Duodenal mucosa (tissue), 2 donors: ENCODE results near the gene TARM1.

Source experiments
- H3K27ac ChIP-seq: one replicate; pipeline ENCODE4 v1.7.0; 2013; ENCODE audit warnings: low read depth, low read length
- H3K27me3 ChIP-seq, 2 donors: one replicate each; pipeline ENCODE4 v1.7.0; 2013; ENCODE audit warnings: low read length in 2 of 2, control low read depth in 1 of 2; ENCODE audit not compliant: insufficient read depth in 2 of 2, control insufficient read depth in 1 of 2
- H3K36me3 ChIP-seq, 2 donors: one replicate each; pipeline ENCODE4 v1.7.0; 2013; ENCODE audit warnings: low read length in 2 of 2, control low read depth in 1 of 2; ENCODE audit not compliant: insufficient read depth in 2 of 2, control insufficient read depth in 1 of 2
- H3K4me1 ChIP-seq, 2 donors: one replicate each; pipeline ENCODE4 v1.7.0; 2013; ENCODE audit warnings: low read length in 2 of 2, control low read depth in 1 of 2; ENCODE audit not compliant: insufficient read depth in 2 of 2, control insufficient read depth in 1 of 2
- H3K4me3 ChIP-seq, 2 donors: one replicate each; pipeline ENCODE4 v1.7.0; 2013; ENCODE audit warnings: low read length in 2 of 2, low read depth in 1 of 2
- H3K9ac ChIP-seq, 2 donors: one replicate each; pipeline ENCODE4 v1.7.0; 2013; ENCODE audit warnings: low read length in 2 of 2, low read depth in 1 of 2
- H3K9me3 ChIP-seq, 2 donors: one replicate each; pipeline ENCODE4 v1.7.0; 2013; ENCODE audit warnings: low read length in 2 of 2, control low read depth in 1 of 2; ENCODE audit not compliant: control insufficient read depth in 1 of 2

The TARM1 gene

GRCh38 chr19:54115109-54116063, 34.2 kb upstream of the TARM1 start, which contains the start of the genes PRPF31 and TFPT:
Gene PRPF31 (plus strand): TSS chr19:54115754. CDS start chr19:54118279, 2,525 bp downstream.
Gene TFPT (minus strand): TSS chr19:54115657. CDS start chr19:54115269, 388 bp downstream.
- Histone ChIP-seq H3K27ac (peak within 1 kb of the TSS; percentile 91), H3K36me3 (peaks cover 3 to 30% of the 10 kb centered on the region in 2 donors), H3K4me3 (peak within 1 kb of the TSS; percentile 84 to 95), H3K9ac (peak within 1 kb of the TSS; percentile 64 to 71), H3K27me3 (no peaks in the 10 kb centered on the region), H3K4me1 (peaks cover 8 to 19% of the 10 kb centered on the region in 2 donors), H3K9me3 (no peaks in the 10 kb centered on the region)

- H3K27me3 ChIP-seq, result no peaks in the 10 kb centered on the region
- no peak overlapping the region for H3K27ac ChIP-seq
- H3K4me3 ChIP-seq, result peak overlapping the region; percentile 84 to 95
- peaks cover under 1 to 30% of the 10 kb centered on the region in 2 donors for H3K36me3 ChIP-seq
- peak overlapping the region; percentile 61 to 71 for H3K9ac ChIP-seq
- H3K9me3 ChIP-seq, result no peaks in the 10 kb centered on the region
- H3K4me1 ChIP-seq, result peaks cover 8 to 19% of the 10 kb centered on the region in 2 donors
Measured at GRCh38 chr19:54114340-54115108, 33.4 kb upstream of the TARM1 start.

- Histone ChIP-seq H3K9me3 (no peaks in the 10 kb centered on the region), H3K4me3 (no peak overlapping the region), H3K27me3 (no peaks in the 10 kb centered on the region), H3K36me3 (peaks cover 17 to 54% of the 10 kb centered on the region in 2 donors), H3K27ac (no peak overlapping the region), H3K4me1 (peaks cover 7 to 9% of the 10 kb centered on the region in 2 donors), H3K9ac (no peak overlapping the region)
Measured at GRCh38 chr19:54109651-54110050, 28.5 kb upstream of the TARM1 start.

GRCh38 chr19:54108496-54108895, 27.3 kb upstream of the TARM1 start:
- H3K36me3 ChIP-seq, result peaks cover 17 to 54% of the 10 kb centered on the region in 2 donors
- H3K9ac ChIP-seq, result no peak overlapping the region
- H3K4me1 ChIP-seq, result peaks cover under 1 to 2% of the 10 kb centered on the region in 2 donors

GRCh38 chr19:54107876-54108490, 26.8 kb upstream of the TARM1 start:
- Histone ChIP-seq H3K9ac (no peak overlapping the region), H3K27me3 (no peaks in the 10 kb centered on the region), H3K4me1 (peaks cover 4 to 8% of the 10 kb centered on the region in 2 donors), H3K9me3 (no peaks in the 10 kb centered on the region), H3K27ac (no peak overlapping the region), H3K4me3 (no peak overlapping the region), H3K36me3 (peaks cover 17 to 54% of the 10 kb centered on the region in 2 donors)

More at GRCh38 chr19:54108496-54108895, 27.3 kb upstream of the TARM1 start:
- H3K4me3 ChIP-seq, result no peak overlapping the region
- H3K27ac ChIP-seq, result no peak overlapping the region
- H3K9me3 ChIP-seq, result no peaks in the 10 kb centered on the region
- no peaks in the 10 kb centered on the region for H3K27me3 ChIP-seq

- Histone ChIP-seq H3K27ac (no peak overlapping the region), H3K4me1 (peaks cover 4 to 8% of the 10 kb centered on the region in 2 donors), H3K36me3 (peaks cover 17 to 54% of the 10 kb centered on the region in 2 donors), H3K9me3 (no peaks in the 10 kb centered on the region), H3K9ac (no peak overlapping the region), H3K4me3 (no peak overlapping the region), H3K27me3 (no peaks in the 10 kb centered on the region)
Measured at GRCh38 chr19:54106716-54107115, 25.6 kb upstream of the TARM1 start.

GRCh38 chr19:54105796-54106195, 24.6 kb upstream of the TARM1 start:
- Histone ChIP-seq H3K4me1 (peaks cover 4 to 8% of the 10 kb centered on the region in 2 donors), H3K27ac (no peak overlapping the region), H3K36me3 (peaks cover 17 to 51% of the 10 kb centered on the region in 2 donors), H3K9me3 (no peaks in the 10 kb centered on the region), H3K27me3 (no peaks in the 10 kb centered on the region), H3K4me3 (no peak overlapping the region), H3K9ac (no peak overlapping the region)

- Histone ChIP-seq H3K27me3 (no peaks in the 10 kb centered on the region), H3K9ac (no peak overlapping the region), H3K9me3 (no peaks in the 10 kb centered on the region), H3K36me3 (peaks cover 17 to 45% of the 10 kb centered on the region in 2 donors), H3K4me1 (peaks cover 4 to 8% of the 10 kb centered on the region in 2 donors), H3K4me3 (no peak overlapping the region), H3K27ac (no peak overlapping the region)
Measured at GRCh38 chr19:54104998-54105715, 24.0 kb upstream of the TARM1 start.

GRCh38 chr19:54102421-54103169, 21.4 kb upstream of the TARM1 start, which contains the start of gene NDUFA3:
Gene NDUFA3 (plus strand): TSS chr19:54102855. CDS start chr19:54102879, 24 bp downstream.
- Histone ChIP-seq H3K27ac (peak within 1 kb of the TSS; percentile 30), H3K36me3 (peaks cover 9 to 20% of the 10 kb centered on the region in 2 donors), H3K9me3 (no peaks in the 10 kb centered on the region), H3K4me1 (peaks cover 4 to 8% of the 10 kb centered on the region in 2 donors), H3K4me3 (peak within 1 kb of the TSS; percentile 96 to 99), H3K27me3 (no peaks in the 10 kb centered on the region), H3K9ac (peak within 1 kb of the TSS; percentile 87 to 99)
